HG03280 (cell line): ENCODE data around the gene VSTM1.
"Not testable (repeated sequence)": the region's sequence is repeated elsewhere in the genome, so short reads cannot be mapped to it uniquely, and the experiment has no call there.

Experiments used
- ATAC-seq: cut with Tn5 transposase; IDR thresholded peaks from one replicate; pipeline ENCODE4 v1.9.1; 2021; ENCODE audit warnings: mild to moderate bottlenecking, moderate library complexity; ENCODE audit not compliant: unreplicated experiment

Gene VSTM1, protein sequence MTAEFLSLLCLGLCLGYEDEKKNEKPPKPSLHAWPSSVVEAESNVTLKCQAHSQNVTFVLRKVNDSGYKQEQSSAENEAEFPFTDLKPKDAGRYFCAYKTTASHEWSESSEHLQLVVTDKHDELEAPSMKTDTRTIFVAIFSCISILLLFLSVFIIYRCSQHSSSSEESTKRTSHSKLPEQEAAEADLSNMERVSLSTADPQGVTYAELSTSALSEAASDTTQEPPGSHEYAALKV

DNA sequence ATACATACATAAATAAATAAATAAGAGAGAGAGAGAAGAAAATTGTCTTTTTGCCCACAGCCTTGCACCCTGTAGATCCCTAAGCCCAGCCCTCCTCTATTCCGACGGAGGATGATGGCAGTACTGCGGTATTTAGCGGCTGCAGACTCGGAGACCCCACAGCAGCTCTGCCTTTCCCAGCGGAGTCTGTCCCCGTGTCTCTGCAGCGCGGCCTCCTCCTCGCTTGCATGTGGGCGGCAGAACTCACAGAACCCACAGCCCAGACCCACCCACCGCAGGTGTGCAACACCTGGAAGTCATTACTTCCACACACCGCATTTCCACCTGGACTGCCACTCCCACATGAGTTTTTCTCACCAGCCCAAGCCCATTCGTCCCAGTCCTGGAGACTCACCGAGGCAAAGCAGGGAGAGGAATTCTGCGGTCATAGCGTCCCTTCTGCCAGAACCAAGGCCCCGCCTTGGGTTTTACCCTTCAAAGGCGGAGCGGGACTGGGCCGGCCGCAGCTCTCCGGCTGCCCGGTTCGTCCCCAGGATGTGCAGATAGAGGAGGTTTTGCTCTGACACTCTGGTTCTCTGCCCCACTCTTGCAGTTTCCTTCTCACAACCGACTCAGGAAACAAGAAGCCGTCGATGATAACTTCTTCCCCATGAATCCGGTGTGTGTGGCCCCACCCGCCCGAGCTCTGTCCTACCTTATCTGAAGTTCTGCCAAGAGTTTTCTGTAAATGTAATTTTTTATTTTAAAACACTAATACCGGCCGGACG, at the start of gene VSTM1:
VSTM1 (minus strand) TSS at position 548 of the 767 bp plus-strand sequence; CDS start at position 428, 120 bp downstream.
- ATAC-seq: no peak

DNA sequence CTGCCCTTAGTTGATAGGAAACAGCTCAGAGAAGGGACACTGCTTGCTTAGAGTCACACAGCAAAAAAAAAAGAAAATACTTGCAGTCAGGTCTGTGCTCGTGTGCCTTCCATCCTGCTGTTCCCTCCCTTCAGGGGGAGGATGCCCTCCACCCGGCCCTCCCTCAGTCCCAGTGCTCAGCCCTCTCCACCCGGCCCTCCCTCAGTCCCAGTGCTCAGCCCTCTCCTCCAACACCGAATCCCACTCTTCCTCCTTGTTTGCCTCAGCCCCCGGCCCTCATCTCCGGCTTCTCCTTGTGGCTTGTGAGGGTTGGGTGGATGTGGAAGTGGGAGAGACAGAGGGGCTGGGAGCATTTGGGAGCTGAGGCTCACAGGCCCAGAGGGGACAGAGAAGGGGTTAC, 46.0 kb upstream of the VSTM1 start:
- ATAC-seq: no peak

DNA sequence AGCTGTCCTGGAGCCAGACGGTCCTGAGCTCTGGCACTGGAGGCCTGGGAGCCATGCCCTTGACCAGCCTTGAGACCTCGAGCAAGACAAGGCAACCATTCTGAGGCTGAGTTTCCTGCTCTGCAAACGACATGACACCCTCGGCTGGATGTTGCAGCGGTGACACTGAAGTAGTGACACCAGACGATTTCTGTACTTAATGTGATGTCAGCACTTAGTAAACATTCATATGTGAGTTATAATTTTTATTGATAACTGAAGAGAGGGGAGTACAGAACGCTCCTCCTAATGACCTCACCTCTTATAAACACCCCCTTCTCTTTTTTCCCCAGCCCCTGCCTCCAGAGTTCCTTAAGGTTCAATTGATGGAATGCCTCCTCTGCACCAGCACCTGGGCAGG, 44.8 kb upstream of the VSTM1 start:
- ATAC-seq: no peak

DNA sequence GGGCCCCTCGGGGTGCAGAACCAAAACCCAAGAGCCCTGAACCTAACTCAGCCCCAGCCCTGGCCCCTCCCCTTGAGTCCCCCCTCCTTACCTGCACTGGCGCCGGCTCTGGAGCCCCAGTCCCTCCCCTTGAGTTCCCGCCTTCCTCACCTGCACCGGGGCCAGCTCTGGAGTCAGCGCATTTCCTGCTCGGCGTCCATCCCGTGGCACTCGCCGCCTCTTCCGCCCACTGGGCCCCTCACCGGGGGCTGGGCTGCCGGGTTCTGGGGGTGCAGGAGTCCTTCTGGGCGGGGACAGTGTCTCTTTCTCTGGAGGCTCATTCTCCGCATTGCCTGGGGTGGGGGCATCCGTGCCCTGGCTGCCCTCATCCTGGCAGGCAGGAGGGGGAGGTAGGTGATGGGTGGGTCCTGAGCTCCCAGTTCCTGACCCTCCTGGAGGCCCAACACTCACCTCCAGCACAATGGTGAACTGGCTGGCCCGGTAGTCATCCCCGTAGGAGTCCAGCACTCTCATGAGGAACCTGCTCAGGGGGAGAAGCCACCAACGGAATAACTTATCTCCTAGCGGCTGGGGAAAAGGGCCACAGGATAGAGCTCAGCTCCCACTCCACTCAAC, 44.3 kb upstream of the VSTM1 start:
- ATAC-seq: no peak

DNA sequence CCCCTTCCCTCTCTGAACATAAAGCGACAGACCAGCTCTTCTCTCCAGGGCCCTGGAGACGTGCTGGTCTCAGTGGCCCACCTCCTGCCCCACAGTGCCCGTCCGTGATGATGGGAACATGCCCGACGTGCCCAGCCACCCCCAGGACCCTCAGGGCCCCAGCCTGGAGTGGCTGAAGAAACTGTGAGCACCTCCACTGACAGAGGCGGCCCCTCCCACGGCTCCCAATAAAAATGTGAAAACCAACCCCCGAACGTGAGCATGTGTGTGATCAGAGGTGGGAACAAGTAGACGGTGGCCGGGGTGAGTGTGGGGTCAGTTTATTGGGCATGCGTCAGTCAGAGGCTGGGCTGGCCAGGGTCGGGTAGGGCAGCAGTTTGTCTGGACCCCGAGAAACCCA, 43.0 kb upstream of the VSTM1 start:
- no peak for ATAC-seq

DNA sequence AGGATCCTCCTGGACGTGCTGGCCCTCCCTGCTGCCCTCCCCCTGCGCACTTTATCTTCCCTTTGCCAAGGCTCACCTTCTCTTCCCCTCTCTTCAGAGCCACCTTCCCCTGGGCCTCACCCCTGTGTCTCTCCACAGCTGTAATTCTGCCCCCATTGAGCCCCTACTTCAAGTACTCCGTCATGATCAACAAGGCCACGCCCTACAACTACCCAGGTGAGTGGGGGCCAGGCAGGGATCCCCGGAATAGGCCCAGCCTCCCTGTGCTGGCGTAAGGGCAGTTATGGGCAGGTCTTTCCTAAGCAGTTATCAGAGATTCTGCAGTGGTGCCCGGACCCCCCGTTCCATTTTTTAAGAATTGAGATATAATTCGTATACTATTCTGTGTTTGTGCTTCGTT, 42.1 kb upstream of the VSTM1 start:
- no peak for ATAC-seq

DNA sequence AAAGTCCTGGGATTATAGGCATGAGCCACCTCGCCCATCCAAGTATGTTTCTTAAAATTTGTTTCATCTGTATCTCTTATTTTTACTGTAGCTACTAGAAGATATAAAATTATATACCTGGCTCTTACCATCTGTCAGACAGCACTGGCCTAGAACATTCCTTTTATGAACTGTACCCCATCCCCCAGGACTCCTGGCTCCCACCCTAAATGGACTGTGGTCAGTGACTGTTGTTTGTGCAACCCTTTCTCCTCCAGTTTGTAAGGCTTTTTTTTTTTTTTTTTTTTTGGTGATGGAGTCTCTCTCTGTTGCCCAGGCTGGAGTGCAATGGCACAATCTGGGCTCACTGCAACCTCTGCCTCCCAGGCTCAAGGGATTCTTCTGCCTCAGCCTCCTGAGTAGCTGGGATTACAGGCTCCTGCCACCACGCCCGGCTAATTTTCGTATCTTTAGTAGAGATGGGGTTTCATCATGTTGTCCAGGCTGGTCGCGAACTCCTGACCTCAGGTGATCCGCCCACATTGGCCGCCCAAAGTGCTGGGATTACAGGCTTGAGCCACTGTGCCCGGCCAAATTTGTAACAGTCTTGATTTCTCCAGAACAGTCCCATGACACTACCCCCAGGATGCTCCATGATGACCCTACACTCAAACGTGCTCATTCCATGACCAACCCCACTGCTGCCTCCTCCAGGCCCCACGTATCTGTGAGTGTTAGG, 41.5 kb upstream of the VSTM1 start:
- no peak for ATAC-seq

DNA sequence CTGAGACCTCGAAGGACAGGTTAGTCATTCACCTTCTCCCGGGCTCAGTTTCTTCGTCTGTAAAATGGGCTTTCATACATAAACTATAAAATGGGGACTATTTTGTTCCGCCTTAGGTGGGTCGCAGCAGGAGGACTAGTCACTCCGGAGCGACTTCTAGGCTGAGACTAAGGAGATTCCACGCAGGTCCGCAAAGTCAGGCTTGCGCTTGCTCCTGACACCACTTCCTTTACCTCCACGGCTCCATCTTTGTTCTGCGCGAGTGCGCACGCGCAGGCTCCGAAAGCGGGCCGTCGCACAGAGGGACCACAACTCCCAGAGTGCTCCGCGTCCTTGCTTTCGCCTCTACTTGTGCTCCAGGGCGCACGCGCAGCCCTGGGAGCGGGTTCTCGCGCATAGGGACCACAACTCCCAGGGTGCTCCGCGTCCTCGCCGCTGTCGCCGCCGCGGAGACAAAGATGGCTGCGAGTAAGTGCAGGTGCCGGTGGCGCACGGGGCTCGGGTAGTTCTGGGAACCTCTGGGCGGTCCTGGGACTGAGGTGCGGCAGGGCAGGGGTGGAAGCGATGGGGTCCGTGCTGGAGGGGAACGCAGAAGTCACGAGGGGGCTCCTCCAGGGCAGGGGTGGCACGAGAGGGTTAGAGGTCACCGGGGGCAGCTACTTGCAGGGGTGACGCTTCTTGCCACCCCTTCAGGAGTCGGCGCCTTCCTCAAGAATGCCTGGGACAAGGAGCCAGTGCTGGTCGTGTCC, 38.9 kb upstream of the VSTM1 start, which contains the start of gene NDUFA3:
NDUFA3 (plus strand) TSS at position 435 of the 749 bp plus-strand sequence; CDS start at position 459, 24 bp downstream.
- peak; percentile 98 for ATAC-seq

DNA sequence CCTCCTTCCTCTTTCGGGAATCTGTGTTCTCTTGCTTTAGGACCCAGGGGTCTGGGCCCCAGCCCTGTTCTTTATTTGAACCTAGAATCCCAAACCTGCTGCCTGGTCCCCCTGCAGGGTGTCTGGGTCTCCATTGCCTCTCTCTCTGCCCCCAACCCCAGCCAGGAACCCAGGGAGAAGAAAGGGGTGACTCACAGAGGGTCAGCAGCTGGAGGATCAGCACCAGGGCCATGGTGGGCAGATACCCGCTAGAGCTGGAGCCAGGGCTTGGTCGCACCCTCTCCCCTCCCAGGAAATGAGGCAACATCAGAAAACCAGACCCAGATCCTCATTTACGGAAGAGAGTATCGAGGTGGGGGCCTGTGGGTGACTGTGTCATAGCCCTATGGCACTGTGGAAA, 36.9 kb upstream of the VSTM1 start, which contains the start of gene OSCAR:
OSCAR (minus strand) TSS at position 243 of the 400 bp plus-strand sequence; CDS start at position 232, 11 bp downstream.
- no peak for ATAC-seq

DNA sequence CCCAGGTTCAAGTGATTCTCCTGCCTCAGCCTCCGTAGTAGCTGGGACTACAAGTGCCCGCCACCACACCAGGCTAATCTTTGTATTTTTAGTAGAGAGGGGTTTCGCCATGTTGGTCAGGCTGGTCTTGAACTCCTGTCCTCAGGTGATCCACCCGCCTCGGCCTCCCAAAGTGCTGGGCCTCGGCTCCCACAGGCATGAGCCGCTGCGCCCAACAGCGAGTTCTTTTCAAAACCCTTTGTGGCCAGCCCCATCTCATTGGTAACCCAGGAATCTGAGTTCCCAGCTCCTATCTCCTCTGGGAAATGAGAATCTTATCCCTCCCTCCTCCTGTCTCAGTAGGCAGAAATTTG, 36.2 kb upstream of the VSTM1 start:
- ATAC-seq: not testable (repeated sequence)

DNA sequence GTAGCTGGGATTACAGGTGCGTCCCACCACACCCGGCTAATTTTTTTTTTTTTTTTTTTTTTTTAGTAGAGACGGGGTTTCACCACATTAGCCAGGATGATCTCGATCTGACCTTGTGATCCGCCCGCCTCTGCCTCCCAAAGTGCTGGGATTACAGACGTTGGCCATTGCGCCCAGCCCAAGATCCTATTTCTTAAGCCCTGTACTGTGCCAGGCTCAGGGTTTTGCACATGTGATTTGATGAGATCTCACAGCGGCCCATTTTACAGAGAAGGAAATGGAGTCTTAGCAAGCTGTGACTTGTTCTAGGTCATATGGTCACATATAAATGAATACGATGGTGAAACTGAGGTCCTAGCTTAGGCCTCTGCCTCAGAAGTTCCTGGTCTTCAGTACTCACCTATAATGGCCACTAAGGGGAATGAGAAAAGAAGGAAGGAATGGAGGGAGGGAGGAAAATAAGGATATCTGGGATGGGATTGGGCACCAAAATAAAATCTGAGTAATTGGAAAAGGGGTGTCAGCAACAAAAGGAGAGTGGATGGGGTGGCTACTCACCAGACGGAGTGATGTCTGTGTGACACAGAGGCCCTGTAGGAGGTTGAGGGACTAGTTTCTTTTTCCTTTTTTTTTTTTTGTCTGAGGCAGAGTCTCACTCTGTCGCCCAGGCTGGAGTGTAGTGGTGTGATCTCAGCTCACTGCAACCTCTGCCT, 35.6 kb upstream of the VSTM1 start:
- ATAC-seq: no peak

DNA sequence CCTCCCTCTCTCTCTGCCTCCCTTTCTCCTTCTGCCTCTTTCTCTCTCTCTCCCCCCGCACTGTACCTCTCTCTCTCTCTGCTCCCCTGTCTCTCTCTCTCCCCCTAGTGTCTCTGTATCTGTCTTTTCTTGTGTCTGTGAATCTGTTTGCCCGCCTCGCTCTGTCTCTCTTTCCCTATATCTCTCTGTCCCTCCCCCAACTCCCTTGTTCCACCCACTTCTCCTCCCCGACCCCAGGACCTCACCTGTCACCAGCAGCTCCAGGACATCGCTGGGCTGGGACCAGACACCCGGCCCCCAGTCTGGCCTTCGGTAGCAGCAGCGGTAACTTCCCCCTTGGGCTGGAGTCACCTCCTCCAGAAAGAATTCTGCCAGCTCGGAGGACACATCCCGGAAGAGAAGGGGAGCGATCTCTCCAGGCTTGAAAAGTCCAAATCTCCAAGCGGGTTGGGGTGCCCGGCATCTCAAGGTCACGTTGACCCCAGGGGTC, 33.0 kb upstream of the VSTM1 start:
- no peak for ATAC-seq

DNA sequence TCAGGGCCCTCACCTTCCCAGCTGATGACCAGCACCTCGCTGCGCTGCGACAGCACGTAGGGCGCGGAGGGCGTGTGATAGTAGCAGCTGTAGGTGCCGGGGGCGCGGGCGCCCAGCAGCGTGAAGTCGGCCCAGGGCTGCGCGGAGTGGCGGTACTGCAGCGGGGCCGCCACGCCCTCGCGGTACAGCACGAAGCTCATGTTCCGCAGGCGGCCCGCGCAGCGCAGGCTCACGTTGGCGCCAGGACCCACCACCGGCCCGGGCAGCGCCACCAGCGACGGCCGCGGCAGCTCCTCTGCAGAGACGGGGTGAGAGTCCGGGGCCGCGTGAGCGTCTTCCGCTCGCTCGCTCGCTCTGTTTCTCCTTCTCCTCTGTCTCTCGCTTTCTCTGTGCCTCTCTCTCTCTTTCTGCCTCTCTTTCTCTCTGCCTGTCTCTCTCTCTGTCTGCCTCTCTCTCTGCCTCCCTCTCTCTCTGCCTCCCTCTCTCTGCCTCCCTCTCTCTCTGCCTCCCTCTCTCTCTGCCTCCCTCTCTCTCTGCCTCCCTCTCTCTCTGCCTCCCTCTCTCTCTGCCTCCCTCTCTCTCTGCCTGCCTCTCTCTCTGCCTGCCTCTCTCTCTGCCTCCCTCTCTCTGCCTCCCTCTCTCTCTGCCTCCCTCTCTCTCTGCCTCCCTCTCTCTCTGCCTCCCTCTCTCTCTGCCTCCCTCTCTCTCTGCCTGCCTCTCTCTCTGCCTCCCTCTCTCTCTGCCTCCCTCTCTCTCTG, 32.3 kb upstream of the VSTM1 start:
- ATAC-seq: peak; percentile 53

DNA sequence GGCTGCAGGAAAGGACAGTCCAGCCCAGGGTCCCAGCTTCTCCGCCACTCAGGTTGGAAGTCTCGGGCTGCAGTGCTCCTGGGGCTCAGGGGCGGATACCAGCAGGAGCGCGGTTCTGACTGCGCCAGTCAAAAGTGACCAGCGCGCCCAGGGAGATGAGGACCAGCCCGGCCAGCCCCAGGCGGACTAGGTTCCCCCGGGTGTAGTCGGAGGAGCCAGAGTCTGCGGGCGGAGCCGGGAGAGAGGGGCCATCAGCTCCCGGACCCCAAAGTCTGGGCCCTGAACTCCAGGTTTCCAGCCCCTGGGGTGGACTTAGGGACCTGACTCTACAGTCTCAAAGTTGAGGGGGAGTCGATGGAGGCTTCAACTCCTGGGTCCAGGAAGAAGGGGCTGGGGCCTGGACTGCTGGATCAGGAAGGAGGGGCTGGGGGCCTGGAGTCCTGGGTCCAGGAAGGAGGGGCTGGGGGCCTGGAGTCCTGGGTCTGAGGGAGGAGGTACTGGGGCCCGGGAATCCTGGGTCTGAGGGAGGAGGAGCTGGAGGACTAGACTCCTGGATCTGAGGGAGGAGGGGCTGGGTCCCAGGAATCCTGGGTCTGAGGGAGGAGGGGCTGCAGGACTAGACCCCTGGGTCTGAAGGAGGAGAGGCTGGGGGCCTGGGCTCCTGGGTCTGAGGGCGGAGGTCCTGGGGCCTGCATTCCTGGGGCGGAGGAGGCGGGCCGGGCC, 31.6 kb upstream of the VSTM1 start:
- no peak for ATAC-seq

DNA sequence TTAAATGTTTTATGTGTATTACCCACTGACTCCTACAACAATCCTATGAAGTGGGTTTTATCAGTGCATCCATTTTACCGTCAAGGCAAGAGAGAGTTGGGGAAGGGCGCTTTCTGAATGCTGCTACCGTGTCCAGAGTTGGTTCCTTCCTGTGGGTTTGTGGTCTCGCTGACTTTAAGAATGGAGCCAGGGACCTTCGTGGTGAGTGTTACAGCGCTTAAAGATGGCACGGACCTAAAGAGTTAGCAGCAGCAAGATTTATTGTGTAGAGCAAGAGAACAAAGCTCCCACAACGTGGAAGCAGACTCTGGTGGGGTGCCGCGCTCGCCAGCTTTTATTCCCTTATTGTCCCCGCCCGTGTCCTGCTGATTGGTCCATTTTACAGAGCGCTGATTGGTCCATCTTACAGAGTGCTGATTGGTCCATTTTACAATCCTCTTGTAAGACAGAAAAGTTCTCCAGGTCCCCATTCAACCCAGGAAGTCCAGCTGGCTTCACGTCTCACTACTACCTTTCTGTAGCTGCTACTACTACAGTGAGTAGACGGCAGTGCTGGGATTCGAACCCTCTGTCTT, 30.8 kb upstream of the VSTM1 start:
- ATAC-seq: no peak

DNA sequence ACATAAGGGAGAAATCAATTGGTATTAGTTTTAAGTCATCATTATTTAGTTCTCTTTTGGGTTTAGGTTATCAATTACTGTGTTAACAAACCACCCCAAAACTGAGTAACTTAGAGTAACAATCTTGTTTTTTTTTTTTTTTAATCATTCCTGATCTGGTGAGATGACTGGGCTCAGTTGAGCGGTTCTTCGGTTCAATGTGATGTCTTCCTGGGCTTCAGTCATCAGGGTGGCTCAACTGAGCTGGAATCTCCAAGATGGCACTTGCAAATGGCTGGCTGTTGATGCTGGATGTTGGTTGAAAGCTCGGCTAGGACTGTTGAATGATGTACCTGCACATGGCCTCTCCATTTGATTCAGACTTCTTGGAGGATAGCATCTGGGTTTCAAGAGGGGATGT, 20.7 kb upstream of the VSTM1 start:
- ATAC-seq: no peak

DNA sequence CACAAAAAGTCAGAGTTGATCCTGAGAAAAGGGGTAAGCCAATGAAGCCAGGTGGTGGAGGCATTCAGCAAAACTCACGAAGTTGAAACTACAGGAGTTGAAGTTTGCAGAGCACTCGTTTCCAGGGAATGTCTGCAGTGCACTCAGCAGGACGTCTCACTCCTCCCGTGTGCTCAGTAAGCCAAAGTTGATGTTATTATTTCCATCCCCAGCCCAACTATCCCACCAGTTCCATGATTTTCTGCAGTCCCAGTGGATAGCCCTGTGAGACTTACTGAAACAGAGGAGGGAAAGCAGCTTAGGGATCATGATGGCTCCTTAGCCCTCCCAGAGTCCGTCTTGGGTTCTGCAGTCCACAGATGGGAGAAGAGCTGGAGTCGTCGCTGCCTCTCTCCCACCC, 17.3 kb upstream of the VSTM1 start, which contains the start of gene TARM1:
TARM1 (minus strand) TSS at position 334 of the 400 bp plus-strand sequence; CDS start at position 309, 25 bp downstream.
- no peak for ATAC-seq

DNA sequence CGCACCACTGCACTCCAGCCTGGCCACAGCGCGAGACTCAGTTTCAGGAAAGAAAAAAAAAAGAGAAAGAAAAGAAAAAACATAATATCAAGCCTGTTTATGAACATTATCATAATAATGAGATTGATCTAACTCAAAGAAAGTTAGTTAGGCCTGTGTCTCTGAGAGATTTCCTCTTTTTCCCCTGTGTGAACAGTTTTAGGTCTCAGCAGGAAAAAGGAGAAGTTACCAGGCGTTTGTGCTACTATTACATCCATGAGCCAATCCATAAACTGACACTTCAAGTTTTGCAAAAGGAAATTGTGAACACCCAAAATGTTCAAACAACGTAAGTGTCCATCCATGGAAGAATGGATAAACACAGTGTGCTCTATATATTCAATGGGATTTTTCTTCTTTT, 13.6 kb upstream of the VSTM1 start:
- no peak for ATAC-seq
